HepG2 (cell line): Measurements from ENCODE around the gene CA10. TPM values are rescaled to one million over a fixed set of nuclear protein-coding genes. Genes with fewer than 3 reads are reported as not detected.

Experiments
- ATF6 ChIP-seq: sonication (generic); formaldehyde crosslinking; conservative IDR thresholded peaks from 2 replicates; pipeline ENCODE4 v1.4.0; 2020; ENCODE audit warnings: missing genetic modification reagents
- ATM ChIP-seq: fragments of 450-650 bp; IDR thresholded peaks from 2 replicates; pipeline ENCODE4 v1.7.1; 2017; ENCODE audit warnings: mild to moderate bottlenecking, borderline replicate concordance
- EEA1 ChIP-seq: sonication (generic); formaldehyde crosslinking; IDR thresholded peaks from 2 replicates; pipeline ENCODE4 v1.5.1; 2020; ENCODE audit warnings: mild to moderate bottlenecking, missing genetic modification reagents, borderline replicate concordance
- FOSL1 ChIP-seq: sonication (generic); formaldehyde crosslinking; IDR thresholded peaks from 2 replicates; pipeline ENCODE4 v1.9.0; 2021; ENCODE audit warnings: missing genetic modification reagents, borderline replicate concordance
- HNF4A ChIP-seq: sonication (generic); formaldehyde crosslinking; IDR thresholded peaks from 2 replicates; pipeline ENCODE4 v1.4.0; 2020; ENCODE audit warnings: missing genetic modification reagents
- ISX ChIP-seq: sonication (generic); formaldehyde crosslinking; conservative IDR thresholded peaks from 2 replicates; pipeline ENCODE4 v1.5.0; 2020; ENCODE audit warnings: missing genetic modification reagents
- KAT2B ChIP-seq: fragments of 150-350 bp; IDR thresholded peaks from 2 replicates; pipeline ENCODE4 v1.6.1; 2014; ENCODE audit warnings: low read depth, low read length, borderline replicate concordance
- NR0B2 ChIP-seq: sonication (generic); formaldehyde crosslinking; IDR thresholded peaks from 2 replicates; pipeline ENCODE4 v1.4.0; 2020; ENCODE audit warnings: mild to moderate bottlenecking, missing genetic modification reagents
- RXRB ChIP-seq: IDR thresholded peaks from 2 replicates; pipeline ENCODE4 v1.6.1; 2016; ENCODE audit warnings: borderline replicate concordance, missing genetic modification reagents, missing compliant biosample characterization
- XRCC5 ChIP-seq: fragments of 200-400 bp; formaldehyde crosslinking; optimal IDR thresholded peaks from 2 replicates; pipeline ENCODE3; 2017; ENCODE audit warnings: mild to moderate bottlenecking, low read length
- ZBTB20 ChIP-seq: sonication (generic); formaldehyde crosslinking; IDR thresholded peaks from 2 replicates; pipeline ENCODE4 v1.8.1; 2023; ENCODE audit warnings: missing genetic modification reagents, low read depth, mild to moderate bottlenecking, borderline replicate concordance
- ZBTB3 ChIP-seq: sonication (generic); formaldehyde crosslinking; IDR thresholded peaks from 2 replicates; pipeline ENCODE4 v1.4.0; 2020; ENCODE audit warnings: low read depth, mild to moderate bottlenecking, moderate library complexity, missing genetic modification reagents, borderline replicate concordance
- ZFYVE20 ChIP-seq: sonication (generic); formaldehyde crosslinking; IDR thresholded peaks from 2 replicates; pipeline ENCODE4 v1.8.0; 2023; ENCODE audit warnings: low read depth, mild to moderate bottlenecking, moderate library complexity, missing genetic modification reagents, borderline replicate concordance
- ZNF274 ChIP-seq: sonication (generic); formaldehyde crosslinking; IDR thresholded peaks from 2 replicates; pipeline ENCODE4 v1.5.1; 2020; ENCODE audit warnings: mild to moderate bottlenecking, missing genetic modification reagents
- ZNF589 ChIP-seq: sonication (generic); formaldehyde crosslinking; conservative IDR thresholded peaks from 2 replicates; pipeline ENCODE4 v1.8.0; 2022; ENCODE audit warnings: mild to moderate bottlenecking, moderate library complexity, missing genetic modification reagents
- ZSCAN22 ChIP-seq: sonication (generic); formaldehyde crosslinking; IDR thresholded peaks from 2 replicates; pipeline ENCODE4 v1.4.0; 2020; ENCODE audit warnings: mild to moderate bottlenecking, missing genetic modification reagents
- polyA plus RNA-seq, 8 experiments: library from polyadenylated mRNA; depleted of rRNA in 3 of 8; stranded (reverse) in 7 of 8; unstranded in 1 of 8; fragments of >200 nt; fragmentation: Illumina TruSeq in 4 of 8; extraction: Trizol in 4 of 8; gene quantifications; 2 replicates each; pipeline versions ENCODE4 v1.2.1 to v1.2.3, GENCODE V29; 2011 to 2016; ENCODE audit warnings: low read depth in 4 of 8, missing spikeins in 1 of 8, mixed read lengths in 1 of 8; ENCODE audit not compliant: insufficient read depth in 1 of 8
- total RNA-seq, 5 experiments: library from RNA; depleted of rRNA; stranded (reverse); fragments of >200 nt; fragmentation: Illumina TruSeq; extraction: Trizol; gene quantifications; 2 replicates each; pipeline ENCODE4 v1.2.3, GENCODE V29; 2016; ENCODE audit warnings: low read depth in 1 of 5
- TF ChIP-seq, protein P1 (sequence below): sonication (generic); formaldehyde crosslinking; IDR thresholded peaks from 2 replicates; pipeline ENCODE4 v1.4.0; 2020; ENCODE audit warnings: mild to moderate bottlenecking, missing genetic modification reagents
- TF ChIP-seq, protein P2 (sequence below): sonication (generic); formaldehyde crosslinking; IDR thresholded peaks from 2 replicates; pipeline ENCODE4 v1.8.0; 2022; ENCODE audit warnings: mild to moderate bottlenecking, missing genetic modification reagents, moderate library complexity
- TF ChIP-seq, protein P3 (sequence below): sonication (generic); formaldehyde crosslinking; IDR thresholded peaks from 2 replicates; pipeline ENCODE4 v1.8.1; 2022; ENCODE audit warnings: mild to moderate bottlenecking, missing genetic modification reagents
- TF ChIP-seq, protein P4 (sequence below): sonication (generic); formaldehyde crosslinking; IDR thresholded peaks from 2 replicates; pipeline ENCODE4 v1.5.0; 2020; ENCODE audit warnings: mild to moderate bottlenecking, missing genetic modification reagents

Gene CA10
- total and polyA plus RNA-seq, 2 of the 13 experiments (the other 11 are each of a cell fraction or from before 2014, with no cell fraction given), result not detected

- TF ChIP-seq HNF4A (CRISPR knock-in tag) (peak; percentile 46; the same call in 1 of the 2 replicates), NR0B2 (no peak), KAT2B (peak; percentile 39; the same call in 1 of the 2 replicates), RXRB (CRISPR knock-in tag) (no peak), EEA1 (CRISPR knock-in tag) (no peak), FOSL1 (CRISPR knock-in tag) (no peak), ZSCAN22 (CRISPR knock-in tag) (no peak), ATF6 (CRISPR knock-in tag) (no peak), ZBTB20 (CRISPR knock-in tag) (no peak), XRCC5 (no peak), ISX (CRISPR knock-in tag) (no peak), ZNF274 (CRISPR knock-in tag) (no peak), ATM (no peak), ZNF589 (CRISPR knock-in tag) (no peak), ZFYVE20 (no peak), ZBTB3 (CRISPR knock-in tag) (no peak)
- TF ChIP-seq, protein P1, sequence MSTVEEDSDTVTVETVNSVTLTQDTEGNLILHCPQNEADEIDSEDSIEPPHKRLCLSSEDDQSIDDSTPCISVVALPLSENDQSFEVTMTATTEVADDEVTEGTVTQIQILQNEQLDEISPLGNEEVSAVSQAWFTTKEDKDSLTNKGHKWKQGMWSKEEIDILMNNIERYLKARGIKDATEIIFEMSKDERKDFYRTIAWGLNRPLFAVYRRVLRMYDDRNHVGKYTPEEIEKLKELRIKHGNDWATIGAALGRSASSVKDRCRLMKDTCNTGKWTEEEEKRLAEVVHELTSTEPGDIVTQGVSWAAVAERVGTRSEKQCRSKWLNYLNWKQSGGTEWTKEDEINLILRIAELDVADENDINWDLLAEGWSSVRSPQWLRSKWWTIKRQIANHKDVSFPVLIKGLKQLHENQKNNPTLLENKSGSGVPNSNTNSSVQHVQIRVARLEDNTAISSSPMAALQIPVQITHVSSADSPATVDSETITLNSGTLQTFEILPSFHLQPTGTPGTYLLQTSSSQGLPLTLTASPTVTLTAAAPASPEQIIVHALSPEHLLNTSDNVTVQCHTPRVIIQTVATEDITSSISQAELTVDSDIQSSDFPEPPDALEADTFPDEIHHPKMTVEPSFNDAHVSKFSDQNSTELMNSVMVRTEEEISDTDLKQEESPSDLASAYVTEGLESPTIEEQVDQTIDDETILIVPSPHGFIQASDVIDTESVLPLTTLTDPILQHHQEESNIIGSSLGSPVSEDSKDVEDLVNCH (CRISPR knock-in tag), result no peak
- TF ChIP-seq, protein P2, sequence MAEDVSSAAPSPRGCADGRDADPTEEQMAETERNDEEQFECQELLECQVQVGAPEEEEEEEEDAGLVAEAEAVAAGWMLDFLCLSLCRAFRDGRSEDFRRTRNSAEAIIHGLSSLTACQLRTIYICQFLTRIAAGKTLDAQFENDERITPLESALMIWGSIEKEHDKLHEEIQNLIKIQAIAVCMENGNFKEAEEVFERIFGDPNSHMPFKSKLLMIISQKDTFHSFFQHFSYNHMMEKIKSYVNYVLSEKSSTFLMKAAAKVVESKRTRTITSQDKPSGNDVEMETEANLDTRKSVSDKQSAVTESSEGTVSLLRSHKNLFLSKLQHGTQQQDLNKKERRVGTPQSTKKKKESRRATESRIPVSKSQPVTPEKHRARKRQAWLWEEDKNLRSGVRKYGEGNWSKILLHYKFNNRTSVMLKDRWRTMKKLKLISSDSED (CRISPR knock-in tag), result no peak
- TF ChIP-seq, protein P3, sequence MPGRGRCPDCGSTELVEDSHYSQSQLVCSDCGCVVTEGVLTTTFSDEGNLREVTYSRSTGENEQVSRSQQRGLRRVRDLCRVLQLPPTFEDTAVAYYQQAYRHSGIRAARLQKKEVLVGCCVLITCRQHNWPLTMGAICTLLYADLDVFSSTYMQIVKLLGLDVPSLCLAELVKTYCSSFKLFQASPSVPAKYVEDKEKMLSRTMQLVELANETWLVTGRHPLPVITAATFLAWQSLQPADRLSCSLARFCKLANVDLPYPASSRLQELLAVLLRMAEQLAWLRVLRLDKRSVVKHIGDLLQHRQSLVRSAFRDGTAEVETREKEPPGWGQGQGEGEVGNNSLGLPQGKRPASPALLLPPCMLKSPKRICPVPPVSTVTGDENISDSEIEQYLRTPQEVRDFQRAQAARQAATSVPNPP, result no peak
- TF ChIP-seq, protein P4, sequence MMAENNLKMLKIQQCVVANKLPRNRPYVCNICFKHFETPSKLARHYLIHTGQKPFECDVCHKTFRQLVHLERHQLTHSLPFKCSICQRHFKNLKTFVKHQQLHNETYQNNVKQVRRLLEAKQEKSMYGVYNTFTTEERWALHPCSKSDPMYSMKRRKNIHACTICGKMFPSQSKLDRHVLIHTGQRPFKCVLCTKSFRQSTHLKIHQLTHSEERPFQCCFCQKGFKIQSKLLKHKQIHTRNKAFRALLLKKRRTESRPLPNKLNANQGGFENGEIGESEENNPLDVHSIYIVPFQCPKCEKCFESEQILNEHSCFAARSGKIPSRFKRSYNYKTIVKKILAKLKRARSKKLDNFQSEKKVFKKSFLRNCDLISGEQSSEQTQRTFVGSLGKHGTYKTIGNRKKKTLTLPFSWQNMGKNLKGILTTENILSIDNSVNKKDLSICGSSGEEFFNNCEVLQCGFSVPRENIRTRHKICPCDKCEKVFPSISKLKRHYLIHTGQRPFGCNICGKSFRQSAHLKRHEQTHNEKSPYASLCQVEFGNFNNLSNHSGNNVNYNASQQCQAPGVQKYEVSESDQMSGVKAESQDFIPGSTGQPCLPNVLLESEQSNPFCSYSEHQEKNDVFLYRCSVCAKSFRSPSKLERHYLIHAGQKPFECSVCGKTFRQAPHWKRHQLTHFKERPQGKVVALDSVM, result no peak
Measured at GRCh38 chr17:51630101-51630671, 528.3 kb downstream of the CA10 start (continued).
